ENCODE results near the gene NACAD. TPM values are rescaled to one million over a fixed set of nuclear protein-coding genes. Genes with fewer than 3 reads are reported as not detected.
A peak's percentile ranks its signal among the peaks of the same experiment; 100 is the strongest.
"Not testable (repeated sequence)": the region's sequence is repeated elsewhere in the genome, so short reads cannot be mapped to it uniquely, and the experiment has no call there.

The NACAD gene
- total RNA-seq, 6 experiments from 2014 or later = 0.09 to 0.42 (median 0.12) TPM; not detected in 1

GRCh38 chr7:45117582-45117981, 28.8 kb upstream of the NACAD start:
- Histone ChIP-seq H3K4me3 (no peak overlapping the region), H3K9me3 (no peaks in the 10 kb centered on the region), H3K36me3 (no peaks in the 10 kb centered on the region), H3K4me1 (no peaks in the 10 kb centered on the region), H3K27ac (no peak overlapping the region), H3K27me3 (no peaks in the 10 kb centered on the region)
- TF ChIP-seq POLR2A (IDR thresholded peaks at IDR 0.05) = no peak
- TF ChIP-seq, protein P1, sequence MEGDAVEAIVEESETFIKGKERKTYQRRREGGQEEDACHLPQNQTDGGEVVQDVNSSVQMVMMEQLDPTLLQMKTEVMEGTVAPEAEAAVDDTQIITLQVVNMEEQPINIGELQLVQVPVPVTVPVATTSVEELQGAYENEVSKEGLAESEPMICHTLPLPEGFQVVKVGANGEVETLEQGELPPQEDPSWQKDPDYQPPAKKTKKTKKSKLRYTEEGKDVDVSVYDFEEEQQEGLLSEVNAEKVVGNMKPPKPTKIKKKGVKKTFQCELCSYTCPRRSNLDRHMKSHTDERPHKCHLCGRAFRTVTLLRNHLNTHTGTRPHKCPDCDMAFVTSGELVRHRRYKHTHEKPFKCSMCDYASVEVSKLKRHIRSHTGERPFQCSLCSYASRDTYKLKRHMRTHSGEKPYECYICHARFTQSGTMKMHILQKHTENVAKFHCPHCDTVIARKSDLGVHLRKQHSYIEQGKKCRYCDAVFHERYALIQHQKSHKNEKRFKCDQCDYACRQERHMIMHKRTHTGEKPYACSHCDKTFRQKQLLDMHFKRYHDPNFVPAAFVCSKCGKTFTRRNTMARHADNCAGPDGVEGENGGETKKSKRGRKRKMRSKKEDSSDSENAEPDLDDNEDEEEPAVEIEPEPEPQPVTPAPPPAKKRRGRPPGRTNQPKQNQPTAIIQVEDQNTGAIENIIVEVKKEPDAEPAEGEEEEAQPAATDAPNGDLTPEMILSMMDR (IDR thresholded peaks at IDR 0.05) = no peak
- ATAC-seq (peak in 1 of 4 donors; percentile 29), DNase-seq (no peak)
- 50% methylated on average over 1 of the region's 4 CpGs for WGBS (ENCODE audit: insufficient coverage, low coverage, low lambda C conversion rate, missing lambda C conversion rate)
- intact Hi-C loops (cut with DNase I) = no loop called here

DNA sequence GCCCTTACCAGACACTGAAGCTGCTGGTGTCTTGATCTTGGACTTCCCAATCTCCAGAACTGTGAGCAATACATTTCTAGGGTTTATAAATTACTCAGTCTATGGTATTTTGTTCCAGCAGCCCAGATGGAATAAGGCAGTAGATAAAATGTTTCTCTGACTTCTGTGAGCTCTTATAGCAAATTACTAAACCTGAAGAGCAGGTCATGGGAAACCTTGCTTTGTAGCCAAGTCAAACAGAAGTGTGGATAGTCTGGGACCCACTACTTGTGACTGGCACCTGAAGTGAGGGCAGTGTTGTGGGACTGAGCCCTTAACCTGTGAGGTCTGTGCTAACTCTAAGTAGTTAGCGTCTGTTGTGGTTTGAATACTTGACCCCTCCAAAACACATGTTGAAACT, 27.3 kb upstream of the NACAD start:
- no CpG with 5 or more reads among the region's 1 CpG for WGBS (ENCODE audit: insufficient coverage, low coverage, low lambda C conversion rate, missing lambda C conversion rate)
- H3K4me1 ChIP-seq = no peaks in the 10 kb centered on the region
- H3K36me3 ChIP-seq = no peaks in the 10 kb centered on the region
- no peak for ATAC-seq
- DNase-seq = no peak
- H3K9me3 ChIP-seq = no peaks in the 10 kb centered on the region
- intact Hi-C loops (cut with DNase I) = no loop called here
- TF ChIP-seq, protein P1 (IDR thresholded peaks at IDR 0.05) = no peak
- no peak for TF ChIP-seq POLR2A (IDR thresholded peaks at IDR 0.05)
- H3K4me3 ChIP-seq = no peak overlapping the region
- H3K27me3 ChIP-seq = no peaks in the 10 kb centered on the region
- no peak overlapping the region for H3K27ac ChIP-seq

- no peaks in the 10 kb centered on the region for H3K36me3 ChIP-seq
- intact Hi-C loops (cut with DNase I) = no loop called here
- H3K27ac ChIP-seq = no peak overlapping the region
- no peak overlapping the region for H3K4me3 ChIP-seq
- ATAC-seq (no peak), DNase-seq (no peak)
- no peaks in the 10 kb centered on the region for H3K9me3 ChIP-seq
- H3K4me1 ChIP-seq = peaks cover 0 to 8% (median 3%) of the 10 kb centered on the region in 4 donors
- H3K27me3 ChIP-seq = no peaks in the 10 kb centered on the region
- TF ChIP-seq POLR2A (IDR thresholded peaks at IDR 0.05) = no peak
- TF ChIP-seq, protein P1 (IDR thresholded peaks at IDR 0.05) = no peak
Measured at GRCh38 chr7:45114926-45115325, 26.2 kb upstream of the NACAD start.

DNA sequence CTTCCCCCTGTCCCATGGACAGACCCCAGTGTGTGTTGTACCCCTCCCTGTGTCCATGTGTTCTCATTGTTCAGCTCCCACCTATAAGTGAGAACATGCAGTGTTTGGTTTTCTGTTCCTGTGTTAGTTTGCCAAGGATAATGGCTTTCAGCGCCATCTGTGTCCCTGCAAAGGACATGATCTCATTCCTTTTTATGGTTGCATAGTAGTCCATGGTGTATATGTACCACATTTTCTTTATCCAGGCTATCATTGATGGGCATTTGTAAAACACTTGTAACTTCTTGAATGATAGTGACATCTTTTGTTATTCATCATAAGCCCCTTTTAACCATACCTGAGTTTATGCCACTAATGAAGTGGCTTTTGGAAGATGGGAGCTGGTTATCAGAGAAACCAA, 25.5 kb upstream of the NACAD start:
- intact Hi-C loops (cut with DNase I); H3K4me1 ChIP-seq; H3K4me3 ChIP-seq; H3K27ac ChIP-seq; ATAC-seq; DNase-seq; H3K27me3 ChIP-seq; H3K36me3 ChIP-seq; H3K9me3 ChIP-seq: not testable (repeated sequence)
- WGBS (ENCODE audit: insufficient coverage, low coverage, low lambda C conversion rate, missing lambda C conversion rate) = 55% methylated on average over 1 of the region's 1 CpG

GRCh38 chr7:45112648-45113047, 23.9 kb upstream of the NACAD start:
- H3K27me3 ChIP-seq = no peaks in the 10 kb centered on the region
- peak overlapping the region; percentile 61 to 89 (median 64) for H3K4me3 ChIP-seq
- WGBS (ENCODE audit: insufficient coverage, low coverage, low lambda C conversion rate, missing lambda C conversion rate) = 80% methylated on average over 1 of the region's 1 CpG
- ATAC-seq = no peak
- intact Hi-C loops (cut with DNase I) = no loop called here
- H3K27ac ChIP-seq = peak overlapping the region in 2 of 3 donors; percentile 82 to 93
- no peaks in the 10 kb centered on the region for H3K9me3 ChIP-seq
- H3K4me1 ChIP-seq = peaks cover 0 to 20% (median 4%) of the 10 kb centered on the region in 4 donors
- DNase-seq = no peak
- TF ChIP-seq, protein P1 (IDR thresholded peaks at IDR 0.05) = no peak
- TF ChIP-seq POLR2A (IDR thresholded peaks at IDR 0.05) = no peak
- peaks cover 0 to 15% (median 9%) of the 10 kb centered on the region in 4 donors for H3K36me3 ChIP-seq

Measured in right lobe of liver (tissue), 6 donors.